NOMO-1 treated with DMSO at 0.1 percent for 48 hours (cell line): ENCODE measurements around the gene IFNGR2.
"Not testable (repeated sequence)": the region's sequence is repeated elsewhere in the genome, so short reads cannot be mapped to it uniquely, and the experiment has no call there.

Experiments used
- DNase-seq: peaks from one replicate; lab custom pipeline; 2025; ENCODE audit not compliant: unreplicated experiment; lab: John Stamatoyannopoulos, UW

IFNGR2 gene

DNA sequence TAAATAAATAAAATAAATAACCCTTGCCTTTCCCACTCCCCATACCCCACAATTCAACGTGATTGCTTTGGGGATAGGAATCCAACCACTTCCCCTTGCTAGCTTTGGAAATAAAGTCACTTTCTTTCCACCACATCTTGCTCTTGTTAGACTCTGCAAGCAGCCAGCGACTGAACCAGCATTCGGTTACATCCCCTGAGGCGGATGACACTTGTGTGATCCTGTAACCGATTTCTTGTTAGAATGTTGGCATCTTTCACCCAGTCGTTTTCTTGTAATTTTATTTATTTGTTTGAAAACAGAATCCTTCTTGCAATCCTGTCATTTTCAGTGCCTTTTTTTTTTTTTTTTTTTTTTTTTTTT lies 1.6 kb upstream of the IFNGR2 start:
- DNase-seq: peak; percentile 52

GRCh38 chr21:33402001-33402979 lies 923 bp upstream of the IFNGR2 start:
- peak; percentile 93 for DNase-seq

DNA sequence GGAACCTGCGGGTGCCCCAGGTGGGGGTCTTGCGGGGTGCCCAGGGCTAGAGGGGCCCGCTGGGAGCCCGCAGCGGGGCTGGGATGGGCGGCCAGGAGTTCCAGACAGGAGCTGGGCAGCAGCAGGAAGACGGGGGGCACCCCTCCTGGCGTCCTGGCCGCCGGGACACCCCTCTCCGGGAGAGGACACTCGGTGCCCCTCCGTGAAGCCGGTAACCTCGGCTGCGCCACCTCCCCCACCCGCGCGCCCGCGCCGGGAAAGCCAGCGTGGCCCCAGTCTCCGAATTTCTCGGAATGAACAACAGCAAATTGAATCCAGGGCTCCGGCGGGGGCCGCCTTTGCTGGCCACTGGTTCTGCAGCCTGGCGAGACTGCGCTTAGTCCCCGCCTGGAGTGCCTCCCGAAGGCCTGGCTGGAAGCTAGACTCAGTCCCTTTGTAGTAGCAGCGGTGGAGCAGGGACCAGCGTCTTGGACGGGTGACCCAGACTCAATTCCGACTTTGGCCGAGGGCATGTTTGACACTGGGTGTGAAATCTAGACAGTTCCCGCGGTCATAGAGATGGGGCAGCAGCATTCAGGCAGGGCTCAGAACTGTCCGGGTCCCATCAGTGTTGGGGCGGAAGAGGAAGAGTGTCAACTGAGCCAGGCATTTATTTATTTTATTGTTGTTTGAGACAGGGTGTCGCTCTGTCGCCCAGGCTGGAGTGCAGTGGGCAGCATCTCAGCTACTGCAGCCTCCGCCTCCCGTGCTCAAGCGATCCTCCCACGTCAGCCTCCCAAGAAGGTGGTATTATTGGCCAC lies 773 bp downstream of the IFNGR2 start:
- peak; percentile 54 for DNase-seq

- DNase-seq: no peak
These were observed 3.3 kb downstream of the IFNGR2 start for GRCh38 chr21:33406493-33406892.

GRCh38 chr21:33411949-33412430 lies 8.8 kb downstream of the IFNGR2 start:
- no peak for DNase-seq

DNA sequence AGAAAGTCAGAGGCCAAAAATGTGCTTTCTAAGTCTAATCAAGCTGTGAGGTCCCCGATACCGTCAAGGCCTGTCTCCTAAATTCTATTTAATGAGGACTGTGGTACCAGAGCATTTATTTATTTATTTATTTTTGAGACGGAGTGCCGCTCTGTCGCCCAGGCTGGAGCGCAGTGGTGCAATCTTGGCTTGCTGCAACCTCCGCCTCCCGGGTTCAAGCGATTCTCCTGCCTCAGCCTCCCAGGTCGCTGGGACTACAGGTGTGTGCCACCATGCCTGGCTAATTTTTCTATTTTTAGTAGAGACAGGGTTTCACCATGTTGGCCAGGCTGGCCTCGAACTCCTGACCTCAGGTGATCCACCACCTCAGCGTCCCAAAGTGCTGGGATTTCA lies 9.2 kb downstream of the IFNGR2 start:
- not testable (repeated sequence) for DNase-seq

GRCh38 chr21:33412832-33413519 lies 9.8 kb downstream of the IFNGR2 start:
- DNase-seq: no peak

GRCh38 chr21:33414068-33414467 lies 10.9 kb downstream of the IFNGR2 start:
- no peak for DNase-seq

DNA sequence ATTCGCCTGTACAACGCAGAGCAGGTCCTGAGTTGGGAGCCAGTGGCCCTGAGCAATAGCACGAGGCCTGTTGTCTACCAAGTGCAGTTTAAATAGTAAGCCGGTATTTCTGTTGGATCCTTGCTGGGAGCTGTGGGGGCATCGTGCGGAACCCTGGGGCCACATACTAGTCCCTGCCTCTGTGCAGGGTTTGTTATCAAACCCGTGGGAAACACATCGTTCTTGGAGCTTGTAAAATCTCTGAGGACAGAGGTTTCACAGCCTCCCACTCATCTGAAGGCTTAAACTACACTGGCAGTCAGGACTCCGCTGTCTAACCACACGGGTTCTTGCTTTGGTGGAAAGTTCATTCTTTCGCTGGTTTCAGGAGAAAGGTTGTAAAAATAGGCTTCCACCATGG lies 11.7 kb downstream of the IFNGR2 start:
- DNase-seq: no peak

- DNase-seq: no peak
These were observed 15.5 kb downstream of the IFNGR2 start for GRCh38 chr21:33418691-33419090.

DNA sequence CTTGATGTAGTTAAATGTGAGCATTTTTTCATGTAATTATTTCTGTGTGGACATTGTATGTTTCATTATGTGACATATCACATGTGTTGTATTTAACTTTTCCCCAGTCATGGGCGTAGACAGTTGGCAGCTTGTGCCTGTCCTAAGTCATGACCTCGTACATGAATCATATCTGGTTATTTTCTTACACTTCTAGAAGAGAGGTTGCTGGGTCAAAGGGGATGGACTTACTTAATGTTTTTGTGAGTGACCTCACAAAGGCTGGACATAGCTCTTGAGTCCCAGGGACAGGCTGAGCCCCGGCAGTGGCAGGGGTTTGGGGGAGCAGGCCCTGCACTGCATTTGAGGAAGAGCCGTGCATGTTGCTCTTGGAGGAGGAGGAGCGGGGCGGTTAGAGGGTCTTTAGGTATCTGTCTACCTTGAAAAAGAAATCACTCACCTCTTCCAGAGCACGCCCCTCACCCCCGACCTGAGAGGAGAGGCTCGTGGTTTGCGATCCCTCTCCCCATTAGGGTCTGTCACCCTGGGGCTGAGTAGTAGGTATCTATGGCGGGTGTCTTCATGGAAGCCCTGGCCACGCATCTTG lies 16.4 kb downstream of the IFNGR2 start:
- DNase-seq: no peak

DNA sequence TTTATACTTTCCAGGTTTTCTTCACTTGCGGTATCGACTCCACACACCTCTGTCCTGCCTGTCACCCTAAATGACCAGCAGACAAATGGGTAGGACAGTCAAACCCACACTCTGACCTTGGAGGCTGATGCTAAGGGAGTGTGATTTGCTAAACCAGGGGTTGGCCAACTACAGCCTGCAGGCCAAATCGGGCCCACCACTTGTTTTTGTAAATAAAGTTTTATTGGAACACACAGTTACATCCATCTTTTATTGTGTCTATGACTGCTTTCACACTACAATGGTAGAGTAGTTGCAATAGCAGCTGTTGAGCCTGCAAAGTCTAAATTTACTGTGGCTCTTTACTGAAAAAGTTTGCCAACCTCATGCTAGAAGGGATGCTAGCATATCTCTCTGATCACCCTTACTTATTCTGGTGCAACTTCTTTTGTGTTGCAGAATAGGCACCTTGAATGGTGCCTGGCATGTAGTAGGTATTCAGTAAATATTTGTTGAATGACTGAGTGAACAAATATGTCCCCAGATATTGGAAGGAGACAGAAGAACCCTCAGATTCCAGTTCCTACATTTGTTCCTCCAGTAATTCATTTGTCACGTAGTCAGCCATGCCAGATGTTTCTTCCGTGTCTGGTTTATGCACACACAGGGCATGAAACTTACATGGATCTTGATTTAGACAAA lies 18.6 kb downstream of the IFNGR2 start:
- DNase-seq: no peak

DNA sequence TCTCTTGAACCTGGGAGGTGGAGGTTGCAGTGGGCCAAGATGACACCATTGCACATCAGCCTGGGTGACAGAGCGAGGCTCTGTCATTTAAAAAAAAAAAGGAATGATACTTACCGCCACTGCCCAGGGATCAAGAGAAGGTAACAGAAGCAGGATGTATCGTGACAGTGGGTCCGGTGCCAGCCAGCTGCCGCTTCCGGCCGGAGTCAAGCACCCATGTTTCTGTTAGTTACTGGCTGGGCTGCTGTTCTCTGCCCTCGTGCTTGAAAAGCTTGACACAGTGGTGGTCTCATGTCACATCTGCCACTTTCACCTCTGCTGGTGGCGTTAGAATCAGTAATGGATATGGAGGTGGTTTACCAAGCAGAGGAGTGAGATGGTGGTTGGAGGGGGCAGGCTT lies 21.0 kb downstream of the IFNGR2 start:
- DNase-seq: no peak

- DNase-seq: no peak
These were observed 22.6 kb downstream of the IFNGR2 start for GRCh38 chr21:33425825-33426224.

DNA sequence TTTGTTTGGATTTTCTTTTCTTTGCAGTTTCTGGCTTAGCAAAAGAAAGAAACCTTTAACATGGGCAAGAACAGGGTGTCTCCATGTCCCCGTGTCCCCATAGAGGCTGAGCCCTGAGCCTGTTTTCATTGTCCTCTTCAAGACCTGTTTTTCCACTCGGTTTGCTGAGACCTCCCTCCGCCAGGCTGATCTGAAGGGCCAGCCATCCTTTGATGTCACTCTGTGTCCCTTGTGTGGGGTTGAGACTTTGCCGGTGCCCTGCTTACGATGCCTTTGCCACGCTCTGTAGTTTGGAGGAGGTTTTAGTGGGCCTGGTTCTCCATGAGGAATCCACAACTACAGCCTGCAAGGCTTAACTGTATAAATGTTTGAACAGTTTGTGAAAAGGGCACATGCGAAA lies 23.8 kb downstream of the IFNGR2 start:
- no peak for DNase-seq

GRCh38 chr21:33428669-33429068 lies 25.5 kb downstream of the IFNGR2 start:
- DNase-seq: no peak

DNA sequence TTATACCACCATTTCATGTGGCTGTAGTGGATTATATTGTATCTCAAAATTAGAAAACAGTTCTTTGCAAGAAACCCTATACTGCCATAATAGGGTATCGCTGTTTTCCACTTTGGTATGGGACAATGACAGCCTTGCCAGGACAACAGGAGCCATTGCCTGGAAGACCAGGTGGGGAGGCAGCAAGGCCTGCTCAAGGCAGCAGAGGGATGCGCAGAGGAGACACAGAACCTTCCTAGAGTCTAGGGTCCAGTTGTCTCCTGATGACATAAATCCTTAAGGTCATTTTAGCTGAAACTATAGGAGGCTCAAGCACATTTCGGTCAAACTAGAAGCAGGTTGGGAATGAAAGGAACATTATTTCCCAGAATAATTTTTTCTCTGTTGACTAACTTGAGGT lies 27.6 kb downstream of the IFNGR2 start:
- DNase-seq: no peak

DNA sequence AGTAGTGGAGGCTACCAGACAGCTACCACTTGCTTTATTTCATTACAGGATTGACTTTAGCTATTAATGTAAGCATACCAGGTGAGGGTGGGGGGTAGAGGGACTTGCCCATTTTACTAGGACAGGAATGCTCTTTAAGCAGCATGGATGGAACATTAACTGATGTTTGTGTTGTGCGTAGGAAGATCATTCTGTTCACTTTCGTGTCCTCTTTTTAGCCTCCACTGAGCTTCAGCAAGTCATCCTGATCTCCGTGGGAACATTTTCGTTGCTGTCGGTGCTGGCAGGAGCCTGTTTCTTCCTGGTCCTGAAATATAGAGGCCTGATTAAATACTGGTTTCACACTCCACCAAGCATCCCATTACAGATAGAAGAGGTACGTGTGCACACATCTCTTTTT lies 29.3 kb downstream of the IFNGR2 start:
- no peak for DNase-seq

DNA sequence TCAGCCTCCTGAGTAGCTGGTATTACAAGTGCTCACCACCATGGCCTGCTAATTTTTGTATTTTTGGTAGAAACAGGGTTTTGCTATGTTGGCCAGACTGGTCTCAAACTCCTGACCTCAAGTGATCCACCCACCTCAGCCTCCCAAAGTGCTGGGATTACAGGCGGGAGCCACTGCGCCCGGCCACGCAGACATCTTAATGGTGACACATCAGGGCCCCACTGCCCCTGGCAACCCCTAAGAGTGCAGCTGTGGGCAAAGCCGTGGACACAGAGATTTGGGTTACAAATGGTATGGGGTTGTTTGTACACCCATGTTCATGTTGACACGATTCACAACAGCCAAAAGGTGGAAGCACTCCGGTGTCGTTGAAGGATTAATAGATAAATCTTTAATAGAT lies 29.8 kb downstream of the IFNGR2 start:
- DNase-seq: no peak

DNA sequence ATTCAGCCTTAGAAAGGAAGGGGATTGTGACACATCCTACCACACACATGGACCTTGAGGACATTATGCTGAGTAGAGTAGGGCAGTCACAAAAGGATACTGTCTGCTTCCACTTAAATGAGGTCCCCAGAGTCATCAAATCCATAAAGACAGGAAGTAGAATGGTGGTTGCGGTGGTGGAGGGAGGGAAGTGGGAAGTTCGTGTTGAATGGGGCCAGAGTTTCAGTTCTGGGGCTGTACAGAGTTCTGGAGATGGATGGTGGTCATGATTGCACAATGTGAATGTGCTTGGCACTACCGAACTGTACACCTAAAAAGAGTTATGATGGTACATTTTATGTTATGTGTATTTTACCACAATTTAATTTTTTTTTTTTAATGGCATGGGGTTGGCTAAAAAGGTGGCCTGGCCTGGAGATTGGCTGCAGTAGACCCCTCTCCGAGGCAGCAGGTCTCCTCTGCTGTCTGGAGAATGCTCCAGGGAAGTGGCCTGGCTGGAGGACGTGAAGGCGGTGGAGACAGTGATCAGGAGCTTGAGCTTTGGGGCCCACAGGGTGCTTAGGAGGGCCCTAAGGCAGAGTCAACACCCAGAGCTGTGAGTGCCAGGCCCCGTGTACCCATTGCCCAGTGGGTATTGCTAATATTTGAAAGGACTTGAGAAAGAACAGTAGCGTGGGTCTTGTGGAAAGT lies 30.4 kb downstream of the IFNGR2 start:
- peak; percentile 89 for DNase-seq
